ENCODE data around the gene CD7. TPM values are rescaled to one million over a fixed set of nuclear protein-coding genes. Genes with fewer than 3 reads are reported as not detected.

The CD7 gene
- total RNA-seq, 1 donor from 2014 or later = not detected

- H3K9me3 ChIP-seq (ENCODE audit: low read depth) = no peaks in the 10 kb centered on the region
- peaks cover 5% of the 10 kb centered on the region for H3K4me1 ChIP-seq
- H3K27ac Mint-ChIP-seq = no peak overlapping the region
- H2AFZ ChIP-seq (replicated peaks) = no peak overlapping the region
- H3K9me3 Mint-ChIP-seq = peaks cover 2% of the 10 kb centered on the region
- no peak for TF ChIP-seq EZH2 (IDR thresholded peaks at IDR 0.05)
- TF ChIP-seq EZH2phosphoT487 (IDR thresholded peaks at IDR 0.05) = no peak
- no peak for TF ChIP-seq CTCF (IDR thresholded peaks at IDR 0.05)
- no peaks in the 10 kb centered on the region for H3K36me3 Mint-ChIP-seq
- no peak overlapping the region for H3K4me3 Mint-ChIP-seq
- peaks cover 16% of the 10 kb centered on the region for H3K4me1 Mint-ChIP-seq
- H3F3A ChIP-seq (ENCODE audit: low read depth) = peaks cover 13% of the 10 kb centered on the region
- H4K20me1 ChIP-seq (ENCODE audit: low read depth) = no peaks in the 10 kb centered on the region
- no peaks in the 10 kb centered on the region for H3K79me2 ChIP-seq (ENCODE audit: low read depth)
- no peak overlapping the region for H3K4me2 ChIP-seq
- no peak for DNase-seq (ENCODE audit: low spot score)
- peaks cover 3% of the 10 kb centered on the region for H3K27me3 Mint-ChIP-seq (ENCODE audit: insufficient read depth, low read depth)
- H3K36me3 ChIP-seq = no peaks in the 10 kb centered on the region
- H3K27me3 ChIP-seq = peaks cover 5% of the 10 kb centered on the region
- no peak overlapping the region for H3K27ac ChIP-seq
- H3K9ac ChIP-seq = no peak overlapping the region
- H3K4me3 ChIP-seq = no peak overlapping the region
These were observed 40.0 kb upstream of the CD7 start for GRCh38 chr17:82357394-82357793.

GRCh38 chr17:82356845-82357355, 39.5 kb upstream of the CD7 start:
- peak; percentile 40 for DNase-seq (ENCODE audit: low spot score)

GRCh38 chr17:82355770-82356427, 38.5 kb upstream of the CD7 start:
- no peak overlapping the region for H3K4me2 ChIP-seq
- no peaks in the 10 kb centered on the region for H3K79me2 ChIP-seq (ENCODE audit: low read depth)
- no peak overlapping the region for H3K4me3 Mint-ChIP-seq
- no peaks in the 10 kb centered on the region for H3K9me3 ChIP-seq (ENCODE audit: low read depth)
- H3K27me3 ChIP-seq = peaks cover 5% of the 10 kb centered on the region
- peaks cover 3% of the 10 kb centered on the region for H3K27me3 Mint-ChIP-seq (ENCODE audit: insufficient read depth, low read depth)
- peaks cover 24% of the 10 kb centered on the region for H3K4me1 Mint-ChIP-seq
- H3K27ac ChIP-seq = no peak overlapping the region
- no peak overlapping the region for H3K27ac Mint-ChIP-seq
- no peak overlapping the region for H2AFZ ChIP-seq (replicated peaks)
- peaks cover 2% of the 10 kb centered on the region for H3K9me3 Mint-ChIP-seq
- H3K9ac ChIP-seq = no peak overlapping the region
- no peaks in the 10 kb centered on the region for H3K36me3 Mint-ChIP-seq
- no peak overlapping the region for H3K4me3 ChIP-seq
- no peaks in the 10 kb centered on the region for H3K36me3 ChIP-seq
- no peaks in the 10 kb centered on the region for H4K20me1 ChIP-seq (ENCODE audit: low read depth)
- H3F3A ChIP-seq (ENCODE audit: low read depth) = peaks cover 13% of the 10 kb centered on the region
- DNase-seq (ENCODE audit: low spot score) = no peak
- peaks cover 5% of the 10 kb centered on the region for H3K4me1 ChIP-seq
- TF ChIP-seq EZH2phosphoT487 (IDR thresholded peaks at IDR 0.05) (no peak), EZH2 (IDR thresholded peaks at IDR 0.05) (no peak), CTCF (IDR thresholded peaks at IDR 0.05) (no peak)

More at GRCh38 chr17:82356845-82357355, 39.5 kb upstream of the CD7 start:
- Histone ChIP-seq H3K4me3 (no peak overlapping the region), H3K36me3 (no peaks in the 10 kb centered on the region), H3K27me3 (peaks cover 5% of the 10 kb centered on the region), H3K4me2 (no peak overlapping the region), H3K9ac (no peak overlapping the region), H3K4me1 (peaks cover 5% of the 10 kb centered on the region), H2AFZ (replicated peaks) (no peak overlapping the region), H3F3A (ENCODE audit: low read depth) (peaks cover 13% of the 10 kb centered on the region), H4K20me1 (ENCODE audit: low read depth) (no peaks in the 10 kb centered on the region), H3K27ac (no peak overlapping the region), H3K9me3 (ENCODE audit: low read depth) (no peaks in the 10 kb centered on the region), H3K79me2 (ENCODE audit: low read depth) (no peaks in the 10 kb centered on the region)
- H3K4me3 Mint-ChIP-seq = no peak overlapping the region
- no peaks in the 10 kb centered on the region for H3K36me3 Mint-ChIP-seq
- H3K27ac Mint-ChIP-seq = peak overlapping the region; percentile 46
- peaks cover 16% of the 10 kb centered on the region for H3K4me1 Mint-ChIP-seq
- peaks cover 3% of the 10 kb centered on the region for H3K27me3 Mint-ChIP-seq (ENCODE audit: insufficient read depth, low read depth)
- TF ChIP-seq EZH2phosphoT487 (IDR thresholded peaks at IDR 0.05) = no peak
- no peak for TF ChIP-seq CTCF (IDR thresholded peaks at IDR 0.05)
- no peak for TF ChIP-seq EZH2 (IDR thresholded peaks at IDR 0.05)
- H3K9me3 Mint-ChIP-seq = peaks cover 2% of the 10 kb centered on the region

Data from neural progenitor cell (in vitro differentiated cells).